ENCODE data around the gene UTS2R.
"Not testable (repeated sequence)": the region's sequence is repeated elsewhere in the genome, so short reads cannot be mapped to it uniquely, and the experiment has no call there.

The UTS2R gene

GRCh38 chr17:82408288-82408937 is 36.8 kb downstream of the UTS2R start:
- DNase-seq (ENCODE audit: low read depth) = no peak

- DNase-seq (ENCODE audit: low read depth) = no peak
Observed at GRCh38 chr17:82408938-82409318, 37.4 kb downstream of the UTS2R start.

GRCh38 chr17:82410014-82410716 is 38.6 kb downstream of the UTS2R start:
- DNase-seq (ENCODE audit: low read depth) = no peak

- no peak for DNase-seq (ENCODE audit: low read depth)
Observed at GRCh38 chr17:82411396-82412053, 40.0 kb downstream of the UTS2R start.

GRCh38 chr17:82412081-82412480 is 40.5 kb downstream of the UTS2R start:
- not testable (repeated sequence) for DNase-seq (ENCODE audit: low read depth)

GRCh38 chr17:82412535-82413520 is 41.3 kb downstream of the UTS2R start:
- DNase-seq (ENCODE audit: low read depth) = no peak

GRCh38 chr17:82414548-82415281 is 43.1 kb downstream of the UTS2R start:
- peak; percentile 65 for DNase-seq (ENCODE audit: low read depth)

- DNase-seq (ENCODE audit: low read depth) = no peak
Observed at GRCh38 chr17:82415336-82415735, 43.8 kb downstream of the UTS2R start.

- no peak for DNase-seq (ENCODE audit: low read depth)
Observed at GRCh38 chr17:82415786-82416185, 44.2 kb downstream of the UTS2R start.

- DNase-seq (ENCODE audit: low read depth) = no peak
Observed at GRCh38 chr17:82416264-82416663, 44.7 kb downstream of the UTS2R start.

GRCh38 chr17:82416771-82417170 is 45.2 kb downstream of the UTS2R start:
- DNase-seq (ENCODE audit: low read depth) = no peak

GRCh38 chr17:82418001-82418986 is 46.7 kb downstream of the UTS2R start, which contains the start of the genes HEXD and OGFOD3:
Gene HEXD, plus strand, starts transcription at chr17:82418347. Its CDS starts 1,453 bp downstream, at chr17:82419800.
Gene OGFOD3, minus strand, starts transcription at chr17:82418586. Its CDS starts 101 bp downstream, at chr17:82418485.
- peak; percentile 81 for DNase-seq (ENCODE audit: low read depth)

GRCh38 chr17:82419540-82419939 is 48.0 kb downstream of the UTS2R start:
- no peak for DNase-seq (ENCODE audit: low read depth)

- peak; percentile 49 for DNase-seq (ENCODE audit: low read depth)
Observed at GRCh38 chr17:82424001-82424862, 52.7 kb downstream of the UTS2R start.

- no peak for DNase-seq (ENCODE audit: low read depth)
Observed at GRCh38 chr17:82424863-82425159, 53.2 kb downstream of the UTS2R start.

All from iris pigment epithelial cell (primary cell).